ENCODE results near the gene ITPR2. TPM values are rescaled to one million over a fixed set of nuclear protein-coding genes. Genes with fewer than 3 reads are reported as not detected.

Gene ITPR2
- total RNA-seq, 1 donor = 77.7 TPM

DNA sequence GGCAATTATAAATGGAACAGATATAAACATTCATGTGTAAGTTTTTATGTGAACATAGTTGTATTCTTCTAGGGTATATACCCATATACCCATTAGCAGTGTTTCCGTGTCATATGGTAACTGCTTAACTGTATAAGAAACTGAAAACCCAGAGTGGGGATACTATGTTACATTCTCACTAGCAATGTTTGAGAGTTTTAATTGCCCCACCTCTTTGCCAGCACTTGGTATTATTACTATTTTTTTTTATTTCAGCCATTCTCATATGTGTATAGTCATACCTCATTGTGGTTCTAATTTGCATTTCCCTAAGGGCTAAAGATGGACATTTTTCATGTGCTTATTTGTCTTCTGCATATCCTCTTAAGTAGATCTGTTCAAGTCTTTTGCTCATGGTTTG is 28.7 kb upstream of the ITPR2 start:
- DNase-seq (ENCODE audit: low read depth) = no peak
- no peak overlapping the region for H3K4me3 ChIP-seq (ENCODE audit: low read depth, low read length)
- TF ChIP-seq, protein P1, sequence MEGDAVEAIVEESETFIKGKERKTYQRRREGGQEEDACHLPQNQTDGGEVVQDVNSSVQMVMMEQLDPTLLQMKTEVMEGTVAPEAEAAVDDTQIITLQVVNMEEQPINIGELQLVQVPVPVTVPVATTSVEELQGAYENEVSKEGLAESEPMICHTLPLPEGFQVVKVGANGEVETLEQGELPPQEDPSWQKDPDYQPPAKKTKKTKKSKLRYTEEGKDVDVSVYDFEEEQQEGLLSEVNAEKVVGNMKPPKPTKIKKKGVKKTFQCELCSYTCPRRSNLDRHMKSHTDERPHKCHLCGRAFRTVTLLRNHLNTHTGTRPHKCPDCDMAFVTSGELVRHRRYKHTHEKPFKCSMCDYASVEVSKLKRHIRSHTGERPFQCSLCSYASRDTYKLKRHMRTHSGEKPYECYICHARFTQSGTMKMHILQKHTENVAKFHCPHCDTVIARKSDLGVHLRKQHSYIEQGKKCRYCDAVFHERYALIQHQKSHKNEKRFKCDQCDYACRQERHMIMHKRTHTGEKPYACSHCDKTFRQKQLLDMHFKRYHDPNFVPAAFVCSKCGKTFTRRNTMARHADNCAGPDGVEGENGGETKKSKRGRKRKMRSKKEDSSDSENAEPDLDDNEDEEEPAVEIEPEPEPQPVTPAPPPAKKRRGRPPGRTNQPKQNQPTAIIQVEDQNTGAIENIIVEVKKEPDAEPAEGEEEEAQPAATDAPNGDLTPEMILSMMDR (IDR thresholded peaks at IDR 0.05; ENCODE audit: insufficient read depth, low read depth, low read length) = no peak

DNA sequence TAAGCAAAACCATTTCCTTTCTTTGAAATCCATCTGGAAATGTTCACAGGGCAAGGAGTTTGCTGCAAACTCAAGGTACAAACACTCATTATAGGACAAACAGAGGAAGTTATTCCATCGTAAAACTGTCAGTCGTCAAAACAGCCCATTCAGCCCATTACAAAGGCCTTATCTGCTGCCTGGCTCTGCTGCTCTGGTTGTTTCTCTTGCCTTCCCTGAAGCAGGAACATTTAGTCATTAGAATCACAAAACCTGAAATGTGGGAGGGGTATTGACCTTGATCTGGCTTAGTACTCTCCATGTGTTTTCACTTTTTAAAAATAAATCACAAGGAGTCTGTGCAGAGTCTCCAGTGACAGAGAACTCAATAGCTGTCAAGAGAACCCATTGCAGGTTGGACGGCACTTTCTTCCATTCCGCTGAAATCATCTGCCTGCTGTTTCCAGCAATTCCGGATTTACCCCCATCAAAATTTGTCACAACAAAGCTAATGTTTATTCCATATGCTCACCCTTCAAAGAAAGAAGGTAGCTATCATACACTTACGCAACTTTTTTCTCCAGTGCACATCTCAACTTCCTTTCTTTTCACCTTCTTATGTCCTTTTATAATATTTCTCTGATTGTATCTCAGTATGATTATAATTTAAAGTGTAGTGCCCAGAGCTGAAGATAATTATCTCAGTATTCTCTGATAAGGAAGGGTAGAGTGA is 24.6 kb upstream of the ITPR2 start:
- TF ChIP-seq, protein P1 (IDR thresholded peaks at IDR 0.05; ENCODE audit: insufficient read depth, low read depth, low read length) = no peak
- H3K4me3 ChIP-seq (ENCODE audit: low read depth, low read length) = no peak overlapping the region
- DNase-seq (ENCODE audit: low read depth) = peak; percentile 43

DNA sequence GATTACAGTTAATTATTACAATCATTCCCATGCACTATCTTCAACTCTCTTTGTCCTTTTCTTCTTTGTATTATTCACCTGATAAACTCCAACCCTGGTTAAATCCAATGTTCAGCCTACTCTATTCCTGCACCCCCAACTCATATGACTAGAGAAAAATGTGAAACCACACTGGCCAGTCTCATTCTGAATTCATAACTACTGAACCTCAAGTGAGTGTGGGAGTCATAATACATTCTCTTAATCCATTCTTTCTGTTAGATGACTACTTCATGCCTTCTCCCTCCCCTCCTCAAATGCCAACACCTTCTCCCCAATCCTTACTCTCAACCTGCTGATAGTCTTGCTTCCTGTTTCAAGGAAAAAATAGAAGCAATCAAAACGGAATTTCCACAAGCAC is 22.3 kb upstream of the ITPR2 start:
- H3K4me3 ChIP-seq (ENCODE audit: low read depth, low read length) = no peak overlapping the region
- TF ChIP-seq, protein P1 (IDR thresholded peaks at IDR 0.05; ENCODE audit: insufficient read depth, low read depth, low read length) = no peak
- DNase-seq (ENCODE audit: low read depth) = no peak

DNA sequence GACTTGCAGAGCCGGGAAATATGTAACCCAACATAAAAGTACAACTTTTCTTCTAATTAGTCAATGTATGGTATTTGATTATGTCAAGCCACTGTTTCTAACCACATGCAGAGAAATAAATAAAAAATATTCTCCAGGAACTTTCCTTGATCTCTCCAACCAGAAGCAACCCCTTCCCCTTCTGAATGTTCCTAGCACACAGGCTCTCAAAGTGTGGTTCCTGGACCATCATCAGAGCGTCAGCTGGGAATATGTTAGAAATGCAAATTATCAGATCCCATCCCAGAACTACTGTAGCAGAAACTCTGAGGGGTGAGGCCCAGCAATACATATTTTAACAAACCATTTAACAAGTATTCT is 21.0 kb upstream of the ITPR2 start:
- TF ChIP-seq, protein P1 (IDR thresholded peaks at IDR 0.05; ENCODE audit: insufficient read depth, low read depth, low read length) = no peak

DNA sequence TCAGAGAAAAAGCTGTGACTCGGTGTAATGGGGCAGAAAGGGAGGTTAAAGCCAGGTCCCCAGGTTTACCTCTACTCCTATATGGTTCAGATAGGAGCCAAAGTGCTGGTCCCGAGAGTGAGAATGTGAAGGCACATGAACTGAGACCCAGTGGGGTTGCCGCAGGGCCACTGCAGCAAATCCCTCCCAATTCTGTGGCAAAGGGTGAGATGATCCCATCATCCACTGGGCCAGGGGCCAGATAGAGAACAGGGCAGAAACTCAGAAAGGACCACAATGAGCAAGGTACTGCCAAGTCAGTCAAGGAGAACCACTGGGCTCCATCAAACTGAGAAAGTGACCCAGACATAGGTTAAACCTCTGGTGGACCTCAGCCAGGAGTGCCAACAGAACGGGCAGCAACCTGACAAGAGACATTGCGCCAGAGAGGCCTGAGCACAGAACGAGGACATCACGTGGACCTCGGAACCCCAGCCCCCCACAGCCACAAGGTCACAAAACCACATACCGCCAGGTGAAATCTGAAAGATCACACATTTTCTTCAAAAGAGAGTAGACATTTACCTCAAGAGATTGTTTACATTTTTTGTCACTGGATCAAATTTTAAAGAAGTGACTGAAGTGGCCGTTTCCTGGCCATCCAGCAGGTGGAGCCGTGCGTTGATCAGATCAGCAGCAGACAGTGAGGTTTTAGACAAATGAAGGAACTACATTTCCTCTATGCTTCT is 20.5 kb upstream of the ITPR2 start:
- no peak overlapping the region for H3K4me3 ChIP-seq (ENCODE audit: low read depth, low read length)
- DNase-seq (ENCODE audit: low read depth) = peak; percentile 68
- TF ChIP-seq, protein P1 (IDR thresholded peaks at IDR 0.05; ENCODE audit: insufficient read depth, low read depth, low read length) = peak; percentile 92

More for the DNA sequence above, 21.0 kb upstream of the ITPR2 start:
- no peak for DNase-seq (ENCODE audit: low read depth)
- no peak overlapping the region for H3K4me3 ChIP-seq (ENCODE audit: low read depth, low read length)

DNA sequence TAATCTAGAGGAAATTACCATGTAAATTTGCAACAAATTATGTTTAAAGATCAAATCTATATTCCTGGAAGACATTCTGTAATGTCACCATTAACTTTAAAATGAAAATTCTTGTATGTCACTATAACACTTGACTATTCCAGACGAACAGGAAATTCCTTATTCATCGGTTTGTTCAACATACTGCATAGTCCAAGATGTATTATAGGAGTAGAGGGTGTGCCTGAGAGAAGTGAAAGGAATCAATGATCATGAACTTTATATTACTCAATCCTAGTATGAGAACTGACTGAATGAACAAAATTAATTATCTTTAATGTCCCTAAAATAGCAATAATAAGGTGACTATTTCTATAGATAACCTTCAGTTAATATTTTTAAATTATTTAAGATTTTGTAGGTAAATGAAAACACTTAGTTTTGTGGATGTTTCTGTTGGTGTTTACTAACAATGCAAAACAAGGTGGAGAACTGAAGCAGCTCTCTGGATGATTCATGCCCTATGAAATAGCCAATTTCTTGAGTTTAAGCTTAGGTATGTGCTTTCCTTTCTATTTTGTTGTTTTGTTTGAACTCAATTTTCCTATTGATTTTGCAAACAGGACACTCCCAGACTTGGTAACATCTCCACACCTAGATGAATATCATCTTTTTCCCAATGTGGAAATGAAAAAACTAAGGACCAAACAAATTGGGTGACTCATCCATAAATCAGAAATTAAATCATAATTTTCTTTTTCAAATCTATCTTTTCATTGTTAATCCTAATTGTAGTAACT is 18.2 kb upstream of the ITPR2 start:
- no peak for DNase-seq (ENCODE audit: low read depth)
- H3K4me3 ChIP-seq (ENCODE audit: low read depth, low read length) = no peak overlapping the region
- TF ChIP-seq, protein P1 (IDR thresholded peaks at IDR 0.05; ENCODE audit: insufficient read depth, low read depth, low read length) = no peak

Data from fibroblast of villous mesenchyme (primary cell).